ENCODE results near the gene GJD3. TPM values are rescaled to one million over a fixed set of nuclear protein-coding genes. Genes with fewer than 3 reads are reported as not detected.
A peak's percentile ranks its signal among the peaks of the same experiment; 100 is the strongest.

GJD3 gene
- total and polyA plus RNA-seq, 2 donors (not counting 1 experiment from before 2014, with no cell fraction given) = not detected

DNA sequence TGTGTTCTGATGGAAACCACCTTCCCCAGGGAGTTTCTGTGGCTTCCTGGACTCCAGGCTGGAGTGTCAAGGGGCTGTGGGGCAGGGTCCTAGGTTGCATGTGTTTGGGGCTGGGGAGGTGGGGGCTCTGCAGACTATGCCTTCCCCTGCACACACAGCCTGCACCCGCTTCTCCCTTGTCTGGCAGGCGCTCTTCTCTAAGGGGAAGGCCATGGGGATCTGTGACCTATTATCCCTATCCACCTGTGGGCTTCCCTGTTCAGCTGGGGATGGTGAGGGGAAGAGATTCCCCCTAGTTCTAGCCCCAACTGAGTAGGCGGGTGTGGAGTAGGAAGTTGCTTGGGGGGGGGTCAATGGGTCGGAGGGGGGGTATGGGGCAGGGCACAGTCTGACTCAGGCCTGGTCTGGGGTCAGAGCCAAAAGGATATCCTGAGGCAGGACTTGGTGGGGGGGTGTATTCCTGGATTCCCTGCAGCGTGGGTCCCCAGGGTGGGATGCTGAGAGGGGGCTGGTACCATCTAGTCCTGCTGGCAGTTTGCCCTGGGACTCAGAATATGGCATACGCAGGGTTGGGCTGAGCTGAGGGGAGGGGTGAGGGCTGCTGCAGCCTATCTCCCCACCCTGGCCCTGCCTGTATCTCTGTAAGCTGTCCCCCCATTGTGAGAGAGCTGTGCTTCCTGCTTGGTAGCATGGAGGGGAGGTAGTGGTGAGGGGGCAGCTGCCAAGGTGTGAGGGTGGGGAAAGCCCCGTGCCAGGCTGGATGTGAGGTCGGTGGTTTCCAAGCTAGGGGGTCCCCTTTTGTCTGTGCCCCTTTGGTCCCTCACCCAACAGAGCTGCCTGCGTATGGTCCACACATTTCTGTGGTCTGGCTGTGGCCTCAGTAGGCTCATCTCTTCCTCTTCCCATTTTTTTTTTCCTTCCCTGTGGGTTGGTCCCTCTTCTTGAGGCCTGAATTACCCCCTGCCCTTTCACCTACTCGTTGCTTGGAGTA lies 40.9 kb downstream of the GJD3 start:
- Mint-ChIP-seq H3K4me3 (peak overlapping the region; percentile 97), H3K9me3 (ENCODE audit: insufficient read depth) (no peaks in the 10 kb centered on the region), H3K27me3 (no peaks in the 10 kb centered on the region), H3K27ac (peak overlapping the region; percentile 100), H3K4me1 (peaks cover 95% of the 10 kb centered on the region)
- no peaks in the 10 kb centered on the region for H3K9me3 ChIP-seq (ENCODE audit: control extremely low read depth in 1 of 3, control insufficient read depth in 2 of 3, insufficient read depth in 1 of 3, low read length in 2 of 3)
- peaks cover 5% of the 10 kb centered on the region for H4K20me1 ChIP-seq (ENCODE audit: control insufficient read depth, insufficient read depth, low read length, poor library complexity, severe bottlenecking)
- H3K27me3 ChIP-seq (replicated peaks in 1 of 4; ENCODE audit: control extremely low read depth in 1 of 4, control insufficient read depth in 3 of 4, insufficient read depth in 4 of 4, low read length in 3 of 4) = no peaks in the 10 kb centered on the region
- peak overlapping the region; percentile 48 to 94 (median 67) for H3K4me3 ChIP-seq (ENCODE audit: control extremely low read depth in 1 of 5, extremely low read depth in 1 of 5, insufficient read depth in 1 of 5, low read depth in 2 of 5, low read length in 4 of 5)
- POLR2A ChIA-PET = interaction anchor here (0.6 to 6.5 kb wide), 13 partner anchors 8 to 1365 kb away, joined by 3 to 96 read pairs (median 4); partner anchors contain the start of genes EIF1, RARA and WIPF2
- TF ChIP-seq EZH2 (IDR thresholded peaks at IDR 0.05; ENCODE audit: borderline replicate concordance, insufficient read depth, low read depth, low read length, poor library complexity, severe bottlenecking) = no peak
- TF ChIP-seq, protein P1, sequence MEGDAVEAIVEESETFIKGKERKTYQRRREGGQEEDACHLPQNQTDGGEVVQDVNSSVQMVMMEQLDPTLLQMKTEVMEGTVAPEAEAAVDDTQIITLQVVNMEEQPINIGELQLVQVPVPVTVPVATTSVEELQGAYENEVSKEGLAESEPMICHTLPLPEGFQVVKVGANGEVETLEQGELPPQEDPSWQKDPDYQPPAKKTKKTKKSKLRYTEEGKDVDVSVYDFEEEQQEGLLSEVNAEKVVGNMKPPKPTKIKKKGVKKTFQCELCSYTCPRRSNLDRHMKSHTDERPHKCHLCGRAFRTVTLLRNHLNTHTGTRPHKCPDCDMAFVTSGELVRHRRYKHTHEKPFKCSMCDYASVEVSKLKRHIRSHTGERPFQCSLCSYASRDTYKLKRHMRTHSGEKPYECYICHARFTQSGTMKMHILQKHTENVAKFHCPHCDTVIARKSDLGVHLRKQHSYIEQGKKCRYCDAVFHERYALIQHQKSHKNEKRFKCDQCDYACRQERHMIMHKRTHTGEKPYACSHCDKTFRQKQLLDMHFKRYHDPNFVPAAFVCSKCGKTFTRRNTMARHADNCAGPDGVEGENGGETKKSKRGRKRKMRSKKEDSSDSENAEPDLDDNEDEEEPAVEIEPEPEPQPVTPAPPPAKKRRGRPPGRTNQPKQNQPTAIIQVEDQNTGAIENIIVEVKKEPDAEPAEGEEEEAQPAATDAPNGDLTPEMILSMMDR (IDR thresholded peaks at IDR 0.05) = no peak
- ATAC-seq (ENCODE audit: low read depth) (peak; percentile 32), DNase-seq (peak; percentile 94)
- peak overlapping the region; percentile 96 for H3K27ac ChIP-seq (ENCODE audit: low read length in 2 of 2)
- intact Hi-C loops (cut with micrococcal nuclease) = loop anchor here (1.0 to 5.0 kb wide), 2 partner anchors 32 to 239 kb away; no protein-coding TSS in a partner anchor
- H3K4me2 ChIP-seq (replicated peaks; ENCODE audit: low read depth, low read length, poor library complexity, severe bottlenecking) = peak overlapping the region; percentile 98
- WGBS (ENCODE audit: insufficient coverage) = 7% methylated on average over 3 of the region's 10 CpGs
- CTCF ChIA-PET = interaction anchor here (0.9 to 12.7 kb wide), 12 partner anchors 10 to 291 kb away, joined by 3 to 119 read pairs (median 5); no protein-coding TSS in a partner anchor
- no peak overlapping the region for H2AFZ ChIP-seq (ENCODE audit: insufficient read depth, low read depth, low read length, poor library complexity, severe bottlenecking)
- H3K4me1 ChIP-seq (ENCODE audit: control insufficient read depth in 2 of 2, insufficient read depth in 2 of 2, low read length in 2 of 2) = peaks cover 92 to 100% of the 10 kb centered on the region in 2 donors
- H3K9ac ChIP-seq (ENCODE audit: low read length) = peak overlapping the region; percentile 92
- peaks cover 99% of the 10 kb centered on the region for H3K79me2 ChIP-seq (ENCODE audit: control insufficient read depth, insufficient read depth, low read length)
- H3K36me3 ChIP-seq (replicated peaks in 1 of 2; ENCODE audit: control extremely low read depth in 1 of 2, control insufficient read depth in 1 of 2, extremely low read depth in 1 of 2, insufficient read depth in 2 of 2, low read length in 1 of 2) = no peaks in the 10 kb centered on the region

All from B cell (primary cell).